H9 (cell line): Measurements from ENCODE around the gene GABRB3. TPM values are rescaled to one million over a fixed set of nuclear protein-coding genes. Genes with fewer than 3 reads are reported as not detected.

Experiments used
- DNase-seq: peaks from one replicate; pipeline ENCODE4 v3.0.0-alpha.2; 2017
- H2AFZ ChIP-seq: one replicate; pipeline ENCODE4 v1.6.1; 2013; ENCODE audit warnings: mild to moderate bottlenecking, low read length, control low read depth, moderate library complexity
- H2AK5ac ChIP-seq: 2 replicates; pipeline ENCODE4 v1.6.1; 2013; ENCODE audit warnings: low read length, control low read depth, mixed read lengths; ENCODE audit not compliant: insufficient read length
- H2BK120ac ChIP-seq: one replicate; pipeline ENCODE4 v1.6.1; 2013; ENCODE audit warnings: low read depth, mild to moderate bottlenecking, low read length, control low read depth, inconsistent platforms; ENCODE audit not compliant: poor library complexity, severe bottlenecking
- H2BK12ac ChIP-seq: 2 replicates; pipeline ENCODE4 v1.6.1; 2013; ENCODE audit warnings: low read length, control low read depth, mixed read lengths, low read depth; ENCODE audit not compliant: insufficient read length
- H2BK15ac ChIP-seq: 2 replicates; pipeline ENCODE4 v1.6.1; 2013; ENCODE audit warnings: low read depth, low read length, control low read depth
- H2BK20ac ChIP-seq: one replicate; pipeline ENCODE4 v1.6.1; 2013; ENCODE audit warnings: low read depth, mild to moderate bottlenecking, low read length, control low read depth, inconsistent platforms; ENCODE audit not compliant: poor library complexity, severe bottlenecking
- H2BK5ac ChIP-seq: 2 replicates; pipeline ENCODE4 v1.6.1; 2013; ENCODE audit warnings: low read length, control low read depth, mixed read lengths; ENCODE audit not compliant: insufficient read length
- H3K14ac ChIP-seq: 2 replicates; pipeline ENCODE4 v1.6.1; 2013; ENCODE audit warnings: low read length, control low read depth; ENCODE audit not compliant: insufficient read depth
- H3K18ac ChIP-seq: 2 replicates; pipeline ENCODE4 v1.6.1; 2013; ENCODE audit warnings: low read depth, mild to moderate bottlenecking, mixed read lengths, low read length, control low read depth; ENCODE audit not compliant: insufficient read length
- H3K23ac ChIP-seq: 2 replicates; pipeline ENCODE4 v1.6.1; 2013; ENCODE audit warnings: low read length, control low read depth, mixed read lengths, low read depth; ENCODE audit not compliant: insufficient read length
- H3K23me2 ChIP-seq: 2 replicates; pipeline ENCODE4 v1.6.1; 2013; ENCODE audit warnings: low read depth, mild to moderate bottlenecking, mixed read lengths, low read length, control low read depth; ENCODE audit not compliant: insufficient read length, poor library complexity, severe bottlenecking
- H3K27ac ChIP-seq: 2 replicates; pipeline ENCODE4 v1.5.1; 2013; ENCODE audit warnings: low read length, control low read depth, mixed read lengths, low read depth; ENCODE audit not compliant: insufficient read length
- H3K27me3 ChIP-seq: 2 replicates; pipeline ENCODE4 v1.6.1; 2013; ENCODE audit warnings: low read length, control low read depth, inconsistent platforms; ENCODE audit not compliant: insufficient read depth
- H3K4ac ChIP-seq: 2 replicates; pipeline ENCODE4 v1.6.1; 2013; ENCODE audit warnings: low read depth, mild to moderate bottlenecking, control low read depth, inconsistent platforms, low read length, moderate library complexity
- H3K4me1 ChIP-seq: 2 replicates; pipeline ENCODE4 v1.6.1; 2013; ENCODE audit warnings: low read length, control low read depth, inconsistent platforms; ENCODE audit not compliant: insufficient read depth
- H3K4me2 ChIP-seq: 2 replicates; pipeline ENCODE4 v1.6.1; 2013; ENCODE audit warnings: low read length, control low read depth, mixed read lengths; ENCODE audit not compliant: insufficient read length, insufficient read depth
- H3K56ac ChIP-seq: 2 replicates; pipeline ENCODE4 v1.6.1; 2013; ENCODE audit warnings: low read depth, mild to moderate bottlenecking, mixed read lengths, low read length, control low read depth; ENCODE audit not compliant: insufficient read length
- H3K79me1 ChIP-seq: 2 replicates; pipeline ENCODE4 v1.6.1; 2013; ENCODE audit warnings: low read depth, mild to moderate bottlenecking, moderate library complexity, low read length, control low read depth, inconsistent platforms; ENCODE audit not compliant: insufficient read depth, poor library complexity, severe bottlenecking
- H3K79me2 ChIP-seq: 2 replicates; pipeline ENCODE4 v1.6.1; 2013; ENCODE audit warnings: low read length, control low read depth, inconsistent platforms; ENCODE audit not compliant: insufficient read depth
- H3K9ac ChIP-seq: 2 replicates; pipeline ENCODE4 v1.6.1; 2013; ENCODE audit warnings: low read length, control low read depth, mixed read lengths; ENCODE audit not compliant: insufficient read length; ENCODE audit errors: extremely low read depth
- H3K9me3 ChIP-seq: one replicate; pipeline ENCODE4 v1.6.1; 2013; ENCODE audit warnings: low read depth, low read length, inconsistent platforms; ENCODE audit not compliant: control insufficient read depth
- H3T11ph ChIP-seq: one replicate; pipeline ENCODE4 v1.6.1; 2013; ENCODE audit warnings: mild to moderate bottlenecking, low read length, control low read depth, inconsistent platforms
- H4K20me1 ChIP-seq: one replicate; pipeline ENCODE4 v1.6.1; 2013; ENCODE audit not compliant: control insufficient read depth, insufficient read length, insufficient read depth
- H4K5ac ChIP-seq: 2 replicates; pipeline ENCODE4 v1.6.1; 2013; ENCODE audit warnings: low read depth, mild to moderate bottlenecking, mixed read lengths, low read length, control low read depth; ENCODE audit not compliant: insufficient read length
- H4K8ac ChIP-seq: replicated peaks from 2 replicates; pipeline ENCODE4 v1.6.1; 2013; ENCODE audit warnings: low read length, control low read depth, mixed read lengths, low read depth; ENCODE audit not compliant: insufficient read length
- H4K91ac ChIP-seq: 2 replicates; pipeline ENCODE4 v1.6.1; 2013; ENCODE audit warnings: low read depth, mild to moderate bottlenecking, moderate library complexity, mixed read lengths, low read length, control low read depth; ENCODE audit not compliant: insufficient read length
- H3K27ac Mint-ChIP-seq, 3 experiments: 2 replicates in 2 of 3; 3 replicates in 1 of 3; pipeline ENCODE4 v1.8.0; 2020 to 2021; ENCODE audit warnings: mixed read lengths in 3 of 3, mild to moderate bottlenecking in 1 of 3, moderate library complexity in 1 of 3
- H3K27me3 Mint-ChIP-seq: 2 replicates; pipeline ENCODE4 v1.8.0; 2021; ENCODE audit warnings: low read depth, mild to moderate bottlenecking, moderate library complexity, mixed read lengths
- H3K36me3 Mint-ChIP-seq, 3 experiments: 2 replicates in 2 of 3; 3 replicates in 1 of 3; pipeline ENCODE4 v1.8.0; 2020 to 2021; ENCODE audit warnings: low read depth in 3 of 3, mixed read lengths in 3 of 3; ENCODE audit not compliant: insufficient read depth in 1 of 3
- H3K4me1 Mint-ChIP-seq, 2 experiments: 2 replicates each; pipeline ENCODE4 v1.8.0; 2020; ENCODE audit warnings: mixed read lengths in 2 of 2
- H3K4me3 Mint-ChIP-seq, 2 experiments: 2 replicates in 1 of 2; 3 replicates in 1 of 2; pipeline ENCODE4 v1.8.0; 2020 to 2021; ENCODE audit warnings: mild to moderate bottlenecking in 2 of 2, mixed read lengths in 2 of 2, moderate library complexity in 1 of 2
- H3K9me3 Mint-ChIP-seq, 2 experiments: 2 replicates in 1 of 2; 3 replicates in 1 of 2; pipeline ENCODE4 v1.8.0; 2020; ENCODE audit warnings: mild to moderate bottlenecking in 2 of 2, mixed read lengths in 2 of 2, moderate library complexity in 1 of 2
- WGBS: extraction: QIAGEN DNeasy Blood & Tissue Kit; methylation state at CpG from one replicate; pipeline ENCODE4 v1.1.7; 2013; ENCODE audit warnings: missing lambda C conversion rate, low lambda C conversion rate, mixed read lengths; ENCODE audit not compliant: insufficient read length; ENCODE audit errors: extremely low coverage; 5-methylcytosine and 5-hydroxymethylcytosine counted together
- total RNA-seq: library from RNA; stranded (reverse); gene quantifications from 2 replicates; pipeline ENCODE4 v1.2.1, GENCODE V29; 2021
- TF ChIP-seq, protein P1 (sequence below): fragments of 200-600 bp; sonication (generic); conservative IDR thresholded peaks from 3 replicates; pipeline ENCODE4 v1.8.0; 2021; ENCODE audit warnings: antibody characterized with exemption, mild to moderate bottlenecking

GABRB3 gene
- total RNA-seq, 1 experiment from 2014 or later, result 98.2 TPM

DNA sequence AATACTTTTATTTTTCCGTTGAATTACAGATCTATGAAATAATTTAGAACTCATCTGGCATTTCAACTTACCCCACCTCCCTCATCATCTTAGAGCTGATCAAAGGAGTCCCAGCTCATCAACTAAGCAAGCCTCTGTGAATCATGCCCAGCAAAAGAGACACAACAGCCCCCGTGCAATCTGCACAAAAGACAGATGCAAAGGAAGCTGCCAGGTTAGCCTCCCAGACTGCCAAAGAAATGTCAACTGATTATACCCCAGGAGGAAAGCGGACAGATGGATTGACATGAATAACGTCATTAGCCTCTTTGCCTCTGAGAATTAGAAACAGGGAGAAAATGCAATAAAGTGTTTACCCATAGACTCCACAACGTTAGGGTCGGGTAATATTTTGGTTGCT is 75.0 kb downstream of the GABRB3 start:
- no peak overlapping the region for H3K9ac ChIP-seq
- H3K23ac ChIP-seq, result no peak overlapping the region
- H3K79me2 ChIP-seq, result peaks cover 21% of the 10 kb centered on the region; the same call in 1 of the 2 replicates
- H4K20me1 ChIP-seq, result no peaks in the 10 kb centered on the region
- WGBS, result no CpG with 5 or more reads among the region's 6 CpGs
- Mint-ChIP-seq H3K27ac (peak overlapping the region in 2 of 3 experiments; percentile 1 to 3; a peak in 1 of 7 replicates), H3K36me3 (peaks cover 17 to 42% (median 29%) of the 10 kb centered on the region in 3 experiments), H3K4me3 (no peak overlapping the region), H3K9me3 (peaks cover 16 to 17% of the 10 kb centered on the region in 2 experiments), H3K4me1 (peaks cover 37 to 42% of the 10 kb centered on the region in 2 experiments), H3K27me3 (no peaks in the 10 kb centered on the region)
- TF ChIP-seq, protein P1, sequence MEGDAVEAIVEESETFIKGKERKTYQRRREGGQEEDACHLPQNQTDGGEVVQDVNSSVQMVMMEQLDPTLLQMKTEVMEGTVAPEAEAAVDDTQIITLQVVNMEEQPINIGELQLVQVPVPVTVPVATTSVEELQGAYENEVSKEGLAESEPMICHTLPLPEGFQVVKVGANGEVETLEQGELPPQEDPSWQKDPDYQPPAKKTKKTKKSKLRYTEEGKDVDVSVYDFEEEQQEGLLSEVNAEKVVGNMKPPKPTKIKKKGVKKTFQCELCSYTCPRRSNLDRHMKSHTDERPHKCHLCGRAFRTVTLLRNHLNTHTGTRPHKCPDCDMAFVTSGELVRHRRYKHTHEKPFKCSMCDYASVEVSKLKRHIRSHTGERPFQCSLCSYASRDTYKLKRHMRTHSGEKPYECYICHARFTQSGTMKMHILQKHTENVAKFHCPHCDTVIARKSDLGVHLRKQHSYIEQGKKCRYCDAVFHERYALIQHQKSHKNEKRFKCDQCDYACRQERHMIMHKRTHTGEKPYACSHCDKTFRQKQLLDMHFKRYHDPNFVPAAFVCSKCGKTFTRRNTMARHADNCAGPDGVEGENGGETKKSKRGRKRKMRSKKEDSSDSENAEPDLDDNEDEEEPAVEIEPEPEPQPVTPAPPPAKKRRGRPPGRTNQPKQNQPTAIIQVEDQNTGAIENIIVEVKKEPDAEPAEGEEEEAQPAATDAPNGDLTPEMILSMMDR, result no peak
- H4K5ac ChIP-seq, result no peak overlapping the region
- H3K27me3 ChIP-seq, result no peaks in the 10 kb centered on the region
- no peak overlapping the region for H3K18ac ChIP-seq
- no peak overlapping the region for H2BK12ac ChIP-seq
- no peak overlapping the region for H3K4me2 ChIP-seq
- no peak overlapping the region for H3K27ac ChIP-seq
- H3T11ph ChIP-seq, result no peak overlapping the region
- H3K56ac ChIP-seq, result no peak overlapping the region
- no peak overlapping the region for H2BK15ac ChIP-seq
- H3K4ac ChIP-seq, result no peak overlapping the region
- H3K9me3 ChIP-seq, result no peaks in the 10 kb centered on the region
- no peak overlapping the region for H2AFZ ChIP-seq
- no peaks in the 10 kb centered on the region for H3K79me1 ChIP-seq
- H3K23me2 ChIP-seq, result no peaks in the 10 kb centered on the region
- no peak overlapping the region for H2BK20ac ChIP-seq
- H3K14ac ChIP-seq, result no peak overlapping the region
- H2BK120ac ChIP-seq, result no peak overlapping the region
- no peak overlapping the region for H4K8ac ChIP-seq
- peaks cover 5% of the 10 kb centered on the region for H3K4me1 ChIP-seq
- H4K91ac ChIP-seq, result no peak overlapping the region
- no peak for DNase-seq
- no peak overlapping the region for H2AK5ac ChIP-seq
- no peak overlapping the region for H2BK5ac ChIP-seq
